HepG2 (cell line): ENCODE measurements around the gene NSFL1C. TPM values are rescaled to one million over a fixed set of nuclear protein-coding genes. Genes with fewer than 3 reads are reported as not detected.

Experiments
- BHLHE40 ChIP-seq: IDR thresholded peaks from 2 replicates; pipeline ENCODE4 v1.6.1; 2011; ENCODE audit warnings: low read length, improper control_type of control experiment
- RELA ChIP-seq: sonication (generic); formaldehyde crosslinking; IDR thresholded peaks from 2 replicates; pipeline ENCODE4 v1.4.0; 2020; ENCODE audit warnings: missing genetic modification reagents
- SOX13 ChIP-seq, 3 experiments: fragments of 450-650 bp in 1 of 3; sonication (generic) in 1 of 3; formaldehyde crosslinking in 1 of 3; IDR thresholded peaks in 2 of 3; conservative IDR thresholded peaks in 1 of 3; 2 replicates each; pipeline versions ENCODE4 v1.5.0 to v1.6.1; 2016 to 2020; ENCODE audit warnings: antibody characterized with exemption in 1 of 3, mild to moderate bottlenecking in 1 of 3, missing compliant biosample characterization in 1 of 3, missing genetic modification reagents in 1 of 3, moderate library complexity in 1 of 3
- SOX5 ChIP-seq: IDR thresholded peaks from 2 replicates; pipeline ENCODE4 v1.6.1; 2016; ENCODE audit warnings: borderline replicate concordance
- TEAD3 ChIP-seq: optimal IDR thresholded peaks from 2 replicates; pipeline ENCODE3; 2016; ENCODE audit warnings: borderline replicate concordance
- TGIF2 ChIP-seq: IDR thresholded peaks from 2 replicates; pipeline ENCODE4 v1.6.1; 2016; ENCODE audit warnings: control low read depth, missing compliant biosample characterization
- TP53 ChIP-seq: sonication (generic); formaldehyde crosslinking; conservative IDR thresholded peaks from 2 replicates; pipeline ENCODE4 v1.4.0; 2020; ENCODE audit warnings: missing genetic modification reagents
- ZNF615 ChIP-seq: sonication (generic); formaldehyde crosslinking; IDR thresholded peaks from 2 replicates; pipeline ENCODE4 v1.5.0; 2020; ENCODE audit warnings: mild to moderate bottlenecking, missing genetic modification reagents, borderline replicate concordance
- ZNF629 ChIP-seq: sonication (generic); formaldehyde crosslinking; conservative IDR thresholded peaks from 2 replicates; pipeline ENCODE4 v1.5.0; 2020; ENCODE audit warnings: missing genetic modification reagents
- ZNF768 ChIP-seq: sonication (generic); formaldehyde crosslinking; IDR thresholded peaks from 2 replicates; pipeline ENCODE4 v1.4.0; 2020; ENCODE audit warnings: missing genetic modification reagents
- polyA plus RNA-seq, 8 experiments: library from polyadenylated mRNA; depleted of rRNA in 3 of 8; stranded (reverse) in 7 of 8; unstranded in 1 of 8; fragments of >200 nt; fragmentation: Illumina TruSeq in 4 of 8; extraction: Trizol in 4 of 8; gene quantifications; 2 replicates each; pipeline versions ENCODE4 v1.2.1 to v1.2.3, GENCODE V29; 2011 to 2016; ENCODE audit warnings: low read depth in 4 of 8, missing spikeins in 1 of 8, mixed read lengths in 1 of 8; ENCODE audit not compliant: insufficient read depth in 1 of 8
- total RNA-seq, 5 experiments: library from RNA; depleted of rRNA; stranded (reverse); fragments of >200 nt; fragmentation: Illumina TruSeq; extraction: Trizol; gene quantifications; 2 replicates each; pipeline ENCODE4 v1.2.3, GENCODE V29; 2016; ENCODE audit warnings: low read depth in 1 of 5
- TF ChIP-seq, protein P1 (sequence below): sonication (generic); formaldehyde crosslinking; IDR thresholded peaks from 2 replicates; pipeline ENCODE4 v1.5.1; 2020; ENCODE audit warnings: missing genetic modification reagents, mild to moderate bottlenecking, borderline replicate concordance
- TF ChIP-seq, protein P2 (sequence below): sonication (generic); formaldehyde crosslinking; IDR thresholded peaks from 2 replicates; pipeline ENCODE4 v1.4.0; 2020; ENCODE audit warnings: missing genetic modification reagents, borderline replicate concordance
- TF ChIP-seq, protein P3 (sequence below): sonication (generic); formaldehyde crosslinking; IDR thresholded peaks from 2 replicates; pipeline ENCODE4 v1.4.0; 2020; ENCODE audit warnings: low read depth, missing genetic modification reagents
- TF ChIP-seq, protein P4 (sequence below): IDR thresholded peaks from 2 replicates; pipeline ENCODE4 v1.6.1; 2018; ENCODE audit warnings: missing genetic modification reagents

NSFL1C gene
- total and polyA plus RNA-seq, 2 of the 13 experiments (the other 11 are each of a cell fraction or from before 2014, with no cell fraction given): 22.9 to 62.7 TPM

DNA sequence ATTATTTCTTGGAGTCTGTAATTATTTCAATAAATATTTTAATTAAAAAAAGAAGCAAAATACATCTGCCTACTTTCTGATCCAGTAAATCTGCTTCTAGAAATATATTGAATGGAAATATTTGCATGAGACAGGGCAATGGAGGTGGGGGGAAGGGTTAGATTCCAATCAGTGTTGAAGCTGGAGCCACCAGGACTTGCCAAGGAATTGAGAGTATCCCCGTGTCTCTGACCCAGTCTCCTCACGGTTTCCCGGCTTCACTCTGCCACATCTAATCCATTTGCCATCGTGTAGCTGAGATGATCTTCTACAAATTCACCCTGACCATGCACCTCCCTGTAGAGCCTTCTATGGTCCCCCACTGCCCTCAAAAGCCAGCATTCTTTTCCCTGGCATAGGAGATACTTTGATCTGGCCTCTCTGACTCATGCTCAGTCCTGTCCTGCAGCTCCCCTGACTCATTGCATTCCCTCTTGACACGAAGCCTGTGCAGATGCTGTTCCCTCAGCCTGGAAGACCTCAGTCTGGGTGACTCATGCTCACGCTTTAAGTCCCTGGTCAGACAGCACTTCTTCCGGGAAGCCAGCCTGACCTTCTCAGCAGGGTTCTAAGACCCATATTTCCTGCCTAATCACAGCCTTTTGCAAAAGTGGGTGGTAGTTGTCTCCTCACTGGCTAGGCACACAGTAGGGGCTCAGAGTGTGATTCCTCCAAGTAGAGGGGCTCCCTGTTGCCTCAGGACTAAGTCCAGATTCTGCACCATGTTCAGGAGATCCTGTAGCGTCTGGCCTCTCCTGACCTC lies 50.8 kb downstream of the NSFL1C start (continued):
- TF ChIP-seq, protein P1, sequence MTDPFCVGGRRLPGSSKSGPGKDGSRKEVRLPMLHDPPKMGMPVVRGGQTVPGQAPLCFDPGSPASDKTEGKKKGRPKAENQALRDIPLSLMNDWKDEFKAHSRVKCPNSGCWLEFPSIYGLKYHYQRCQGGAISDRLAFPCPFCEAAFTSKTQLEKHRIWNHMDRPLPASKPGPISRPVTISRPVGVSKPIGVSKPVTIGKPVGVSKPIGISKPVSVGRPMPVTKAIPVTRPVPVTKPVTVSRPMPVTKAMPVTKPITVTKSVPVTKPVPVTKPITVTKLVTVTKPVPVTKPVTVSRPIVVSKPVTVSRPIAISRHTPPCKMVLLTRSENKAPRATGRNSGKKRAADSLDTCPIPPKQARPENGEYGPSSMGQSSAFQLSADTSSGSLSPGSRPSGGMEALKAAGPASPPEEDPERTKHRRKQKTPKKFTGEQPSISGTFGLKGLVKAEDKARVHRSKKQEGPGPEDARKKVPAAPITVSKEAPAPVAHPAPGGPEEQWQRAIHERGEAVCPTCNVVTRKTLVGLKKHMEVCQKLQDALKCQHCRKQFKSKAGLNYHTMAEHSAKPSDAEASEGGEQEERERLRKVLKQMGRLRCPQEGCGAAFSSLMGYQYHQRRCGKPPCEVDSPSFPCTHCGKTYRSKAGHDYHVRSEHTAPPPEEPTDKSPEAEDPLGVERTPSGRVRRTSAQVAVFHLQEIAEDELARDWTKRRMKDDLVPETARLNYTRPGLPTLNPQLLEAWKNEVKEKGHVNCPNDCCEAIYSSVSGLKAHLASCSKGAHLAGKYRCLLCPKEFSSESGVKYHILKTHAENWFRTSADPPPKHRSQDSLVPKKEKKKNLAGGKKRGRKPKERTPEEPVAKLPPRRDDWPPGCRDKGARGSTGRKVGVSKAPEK (CRISPR knock-in tag): no peak
- no peak for TF ChIP-seq TP53
- no peak for TF ChIP-seq RELA (CRISPR knock-in tag)
- no peak for TF ChIP-seq SOX13 (IDR thresholded peaks at IDR 0.05)
- peak in 1 of 2 experiments; percentile 61; a peak in 1 of 4 replicates for TF ChIP-seq SOX13 (CRISPR knock-in tag; conservative IDR thresholded peaks at IDR 0.05 in 1 of 2, IDR thresholded peaks at IDR 0.05 in 1 of 2)
- TF ChIP-seq, protein P2, sequence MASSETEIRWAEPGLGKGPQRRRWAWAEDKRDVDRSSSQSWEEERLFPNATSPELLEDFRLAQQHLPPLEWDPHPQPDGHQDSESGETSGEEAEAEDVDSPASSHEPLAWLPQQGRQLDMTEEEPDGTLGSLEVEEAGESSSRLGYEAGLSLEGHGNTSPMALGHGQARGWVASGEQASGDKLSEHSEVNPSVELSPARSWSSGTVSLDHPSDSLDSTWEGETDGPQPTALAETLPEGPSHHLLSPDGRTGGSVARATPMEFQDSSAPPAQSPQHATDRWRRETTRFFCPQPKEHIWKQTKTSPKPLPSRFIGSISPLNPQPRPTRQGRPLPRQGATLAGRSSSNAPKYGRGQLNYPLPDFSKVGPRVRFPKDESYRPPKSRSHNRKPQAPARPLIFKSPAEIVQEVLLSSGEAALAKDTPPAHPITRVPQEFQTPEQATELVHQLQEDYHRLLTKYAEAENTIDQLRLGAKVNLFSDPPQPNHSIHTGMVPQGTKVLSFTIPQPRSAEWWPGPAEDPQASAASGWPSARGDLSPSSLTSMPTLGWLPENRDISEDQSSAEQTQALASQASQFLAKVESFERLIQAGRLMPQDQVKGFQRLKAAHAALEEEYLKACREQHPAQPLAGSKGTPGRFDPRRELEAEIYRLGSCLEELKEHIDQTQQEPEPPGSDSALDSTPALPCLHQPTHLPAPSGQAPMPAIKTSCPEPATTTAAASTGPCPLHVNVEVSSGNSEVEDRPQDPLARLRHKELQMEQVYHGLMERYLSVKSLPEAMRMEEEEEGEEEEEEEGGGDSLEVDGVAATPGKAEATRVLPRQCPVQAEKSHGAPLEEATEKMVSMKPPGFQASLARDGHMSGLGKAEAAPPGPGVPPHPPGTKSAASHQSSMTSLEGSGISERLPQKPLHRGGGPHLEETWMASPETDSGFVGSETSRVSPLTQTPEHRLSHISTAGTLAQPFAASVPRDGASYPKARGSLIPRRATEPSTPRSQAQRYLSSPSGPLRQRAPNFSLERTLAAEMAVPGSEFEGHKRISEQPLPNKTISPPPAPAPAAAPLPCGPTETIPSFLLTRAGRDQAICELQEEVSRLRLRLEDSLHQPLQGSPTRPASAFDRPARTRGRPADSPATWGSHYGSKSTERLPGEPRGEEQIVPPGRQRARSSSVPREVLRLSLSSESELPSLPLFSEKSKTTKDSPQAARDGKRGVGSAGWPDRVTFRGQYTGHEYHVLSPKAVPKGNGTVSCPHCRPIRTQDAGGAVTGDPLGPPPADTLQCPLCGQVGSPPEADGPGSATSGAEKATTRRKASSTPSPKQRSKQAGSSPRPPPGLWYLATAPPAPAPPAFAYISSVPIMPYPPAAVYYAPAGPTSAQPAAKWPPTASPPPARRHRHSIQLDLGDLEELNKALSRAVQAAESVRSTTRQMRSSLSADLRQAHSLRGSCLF: no peak
- peak; percentile 93 for TF ChIP-seq BHLHE40
- TF ChIP-seq ZNF629 (CRISPR knock-in tag): no peak
- TF ChIP-seq SOX5 (CRISPR knock-in tag): peak; percentile 49; the same call in 1 of the 2 replicates
- peak; percentile 62; the same call in 1 of the 2 replicates for TF ChIP-seq TGIF2 (CRISPR knock-in tag)
- TF ChIP-seq, protein P3, sequence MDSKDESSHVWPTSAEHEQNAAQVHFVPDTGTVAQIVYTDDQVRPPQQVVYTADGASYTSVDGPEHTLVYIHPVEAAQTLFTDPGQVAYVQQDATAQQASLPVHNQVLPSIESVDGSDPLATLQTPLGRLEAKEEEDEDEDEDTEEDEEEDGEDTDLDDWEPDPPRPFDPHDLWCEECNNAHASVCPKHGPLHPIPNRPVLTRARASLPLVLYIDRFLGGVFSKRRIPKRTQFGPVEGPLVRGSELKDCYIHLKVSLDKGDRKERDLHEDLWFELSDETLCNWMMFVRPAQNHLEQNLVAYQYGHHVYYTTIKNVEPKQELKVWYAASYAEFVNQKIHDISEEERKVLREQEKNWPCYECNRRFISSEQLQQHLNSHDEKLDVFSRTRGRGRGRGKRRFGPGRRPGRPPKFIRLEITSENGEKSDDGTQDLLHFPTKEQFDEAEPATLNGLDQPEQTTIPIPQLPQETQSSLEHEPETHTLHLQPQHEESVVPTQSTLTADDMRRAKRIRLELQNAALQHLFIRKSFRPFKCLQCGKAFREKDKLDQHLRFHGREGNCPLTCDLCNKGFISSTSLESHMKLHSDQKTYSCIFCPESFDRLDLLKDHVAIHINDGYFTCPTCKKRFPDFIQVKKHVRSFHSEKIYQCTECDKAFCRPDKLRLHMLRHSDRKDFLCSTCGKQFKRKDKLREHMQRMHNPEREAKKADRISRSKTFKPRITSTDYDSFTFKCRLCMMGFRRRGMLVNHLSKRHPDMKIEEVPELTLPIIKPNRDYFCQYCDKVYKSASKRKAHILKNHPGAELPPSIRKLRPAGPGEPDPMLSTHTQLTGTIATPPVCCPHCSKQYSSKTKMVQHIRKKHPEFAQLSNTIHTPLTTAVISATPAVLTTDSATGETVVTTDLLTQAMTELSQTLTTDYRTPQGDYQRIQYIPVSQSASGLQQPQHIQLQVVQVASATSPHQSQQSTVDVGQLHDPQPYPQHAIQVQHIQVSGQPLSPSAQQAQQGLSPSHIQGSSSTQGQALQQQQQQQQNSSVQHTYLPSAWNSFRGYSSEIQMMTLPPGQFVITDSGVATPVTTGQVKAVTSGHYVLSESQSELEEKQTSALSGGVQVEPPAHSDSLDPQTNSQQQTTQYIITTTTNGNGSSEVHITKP (CRISPR knock-in tag): peak; percentile 83
- 0 out of 2 replicates have a peak, but pooled peaks have one; percentile 33 for TF ChIP-seq ZNF768 (CRISPR knock-in tag)
- TF ChIP-seq, protein P4, sequence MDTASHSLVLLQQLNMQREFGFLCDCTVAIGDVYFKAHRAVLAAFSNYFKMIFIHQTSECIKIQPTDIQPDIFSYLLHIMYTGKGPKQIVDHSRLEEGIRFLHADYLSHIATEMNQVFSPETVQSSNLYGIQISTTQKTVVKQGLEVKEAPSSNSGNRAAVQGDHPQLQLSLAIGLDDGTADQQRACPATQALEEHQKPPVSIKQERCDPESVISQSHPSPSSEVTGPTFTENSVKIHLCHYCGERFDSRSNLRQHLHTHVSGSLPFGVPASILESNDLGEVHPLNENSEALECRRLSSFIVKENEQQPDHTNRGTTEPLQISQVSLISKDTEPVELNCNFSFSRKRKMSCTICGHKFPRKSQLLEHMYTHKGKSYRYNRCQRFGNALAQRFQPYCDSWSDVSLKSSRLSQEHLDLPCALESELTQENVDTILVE (CRISPR knock-in tag): peak; percentile 40; the same call in 1 of the 2 replicates
- peak; percentile 98 for TF ChIP-seq TEAD3 (CRISPR knock-in tag)
- TF ChIP-seq ZNF615 (CRISPR knock-in tag): no peak
